HEK293T (cell line): ENCODE measurements around the gene PTGDR.

ENCODE experiments used
- CTCF ChIA-PET: fragments of 350-600 bp; formaldehyde crosslinking; extraction: SDS; loops from one replicate; lab custom pipeline; 2021; ENCODE audit warnings: antibody characterized with exemption, inconsistent platforms; lab: Yijun Ruan, JAX
- POLR2A ChIA-PET: fragments of 350-600 bp; formaldehyde crosslinking; extraction: SDS; loops from one replicate; lab custom pipeline; 2020; ENCODE audit warnings: antibody characterized with exemption, inconsistent platforms; lab: Yijun Ruan, JAX
- DNase-seq: peaks from one replicate; pipeline ENCODE4 v3.0.0; 2012; ENCODE audit warnings: mixed read lengths; ENCODE audit errors: extremely low spot score
- ARNT ChIP-seq: fragments of 450-650 bp; IDR thresholded peaks from 2 replicates; pipeline ENCODE4 v1.6.1; 2017; ENCODE audit warnings: mild to moderate bottlenecking
- BHLHE40 ChIP-seq: fragments of 450-650 bp; IDR thresholded peaks from 2 replicates; pipeline ENCODE4 v1.6.1; 2016; ENCODE audit warnings: mild to moderate bottlenecking, moderate library complexity, borderline replicate concordance
- CTBP1 ChIP-seq: fragments of 450-650 bp; IDR thresholded peaks from 2 replicates; pipeline ENCODE4 v1.6.1; 2016; ENCODE audit warnings: borderline replicate concordance
- ELF4 ChIP-seq: fragments of 450-650 bp; IDR thresholded peaks from 2 replicates; pipeline ENCODE4 v1.6.1; 2017; ENCODE audit warnings: antibody characterized with exemption
- FOXA1 ChIP-seq: fragments of 450-650 bp; IDR thresholded peaks from 2 replicates; pipeline ENCODE4 v1.6.1; 2016; ENCODE audit warnings: mild to moderate bottlenecking
- FOXK2 ChIP-seq: fragments of 450-650 bp; IDR thresholded peaks from 2 replicates; pipeline ENCODE4 v1.6.1; 2016; ENCODE audit warnings: mild to moderate bottlenecking
- FOXM1 ChIP-seq: fragments of 450-650 bp; IDR thresholded peaks from 2 replicates; pipeline ENCODE4 v1.6.1; 2017; ENCODE audit warnings: mild to moderate bottlenecking, borderline replicate concordance
- HDGF ChIP-seq: fragments of 450-650 bp; IDR thresholded peaks from 2 replicates; pipeline ENCODE4 v1.6.1; 2017; ENCODE audit warnings: antibody characterized with exemption, borderline replicate concordance
- L3MBTL2 ChIP-seq: fragments of 450-650 bp; conservative IDR thresholded peaks from 2 replicates; pipeline ENCODE4 v1.6.1; 2016; ENCODE audit warnings: mild to moderate bottlenecking
- LEF1 ChIP-seq: fragments of 450-650 bp; IDR thresholded peaks from 2 replicates; pipeline ENCODE4 v1.6.1; 2017; ENCODE audit warnings: mild to moderate bottlenecking, borderline replicate concordance
- NFRKB ChIP-seq: fragments of 450-650 bp; IDR thresholded peaks from 2 replicates; pipeline ENCODE4 v1.6.1; 2016; ENCODE audit warnings: mild to moderate bottlenecking, moderate library complexity
- SP1 ChIP-seq: fragments of 450-650 bp; IDR thresholded peaks from 2 replicates; pipeline ENCODE4 v1.6.1; 2017
- SUZ12 ChIP-seq: fragments of 450-650 bp; IDR thresholded peaks from 2 replicates; pipeline ENCODE4 v1.6.1; 2016; ENCODE audit warnings: mild to moderate bottlenecking
- TARDBP ChIP-seq: fragments of 450-650 bp; IDR thresholded peaks from 2 replicates; pipeline ENCODE4 v1.6.1; 2016
- ZNF384 ChIP-seq: fragments of 450-650 bp; IDR thresholded peaks from 2 replicates; pipeline ENCODE4 v1.6.1; 2016
- TF ChIP-seq, protein P1 (sequence below): fragments of 450-650 bp; IDR thresholded peaks from 2 replicates; pipeline ENCODE4 v1.6.1; 2016

PTGDR gene

GRCh38 chr14:52304248-52304904 is 36.9 kb downstream of the PTGDR start:
- ChIA-PET POLR2A (no interaction called here), CTCF (no interaction called here)
- DNase-seq: no peak
- no peak for TF ChIP-seq L3MBTL2
- no peak for TF ChIP-seq TARDBP
- no peak for TF ChIP-seq FOXK2

DNA sequence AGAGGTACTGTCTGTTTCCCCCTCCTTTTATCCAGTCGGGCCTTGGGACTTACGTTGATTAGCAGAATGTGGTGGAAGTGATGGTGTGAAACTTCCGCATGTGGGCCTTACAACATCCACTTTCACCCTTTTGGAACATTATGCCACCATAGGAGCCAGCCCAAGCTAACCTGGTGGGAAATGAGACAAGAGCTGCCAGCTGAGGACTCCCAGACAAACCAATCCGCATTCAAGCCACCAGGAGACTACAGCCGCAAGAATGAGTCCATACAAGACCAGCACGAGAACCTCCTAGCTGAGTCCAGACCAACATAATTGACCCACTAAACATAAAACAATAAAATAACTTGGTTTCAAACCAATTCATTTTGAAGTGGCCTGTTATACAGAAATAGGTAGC is 37.5 kb downstream of the PTGDR start:
- ChIA-PET POLR2A (no interaction called here), CTCF (no interaction called here)
- TF ChIP-seq ELF4: no peak
- TF ChIP-seq SP1: no peak
- TF ChIP-seq FOXK2: no peak
- TF ChIP-seq TARDBP: no peak
- no peak for TF ChIP-seq ARNT
- no peak for TF ChIP-seq SUZ12
- TF ChIP-seq NFRKB: no peak
- no peak for TF ChIP-seq CTBP1
- DNase-seq: no peak

GRCh38 chr14:52307376-52307775 is 39.9 kb downstream of the PTGDR start:
- DNase-seq: no peak
- TF ChIP-seq SUZ12 (no peak), FOXA1 (no peak), ZNF384 (no peak), L3MBTL2 (no peak), LEF1 (no peak)
- ChIA-PET POLR2A (no interaction called here), CTCF (no interaction called here)

DNA sequence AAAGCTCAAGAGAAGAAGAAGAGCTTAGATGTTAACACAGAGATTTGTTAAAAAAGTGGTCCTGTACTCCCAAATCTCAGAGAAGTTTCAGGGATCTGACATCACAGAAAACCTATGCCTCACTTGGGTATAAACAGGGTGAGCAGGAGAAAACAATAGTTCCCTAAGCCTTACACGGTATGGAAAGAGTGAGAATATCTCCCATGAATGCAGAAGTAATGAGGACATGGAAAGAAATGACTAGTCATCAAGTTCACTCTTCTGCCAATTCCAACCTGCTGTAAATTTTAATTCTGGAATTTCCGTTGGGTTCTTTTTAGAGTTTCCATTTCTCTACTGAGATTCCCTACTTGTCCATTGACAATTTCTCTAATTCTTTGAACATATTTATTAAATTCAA is 40.4 kb downstream of the PTGDR start:
- POLR2A ChIA-PET: no interaction called here
- no peak for DNase-seq
- TF ChIP-seq ELF4 (no peak), FOXA1 (no peak), L3MBTL2 (no peak), SUZ12 (no peak), FOXM1 (no peak), LEF1 (no peak), BHLHE40 (no peak), HDGF (no peak), CTBP1 (no peak), FOXK2 (no peak), ZNF384 (no peak), NFRKB (no peak)
- CTCF ChIA-PET: no interaction called here

GRCh38 chr14:52310541-52310940 is 43.0 kb downstream of the PTGDR start:
- CTCF ChIA-PET: interaction anchor here (0.6 to 1.3 kb wide), 3 partner anchors 11 to 89 kb away, joined by 3 to 4 read pairs (median 3); no protein-coding TSS in a partner anchor
- TF ChIP-seq CTBP1: no peak
- TF ChIP-seq FOXA1: no peak
- TF ChIP-seq TARDBP: no peak
- no peak for TF ChIP-seq NFRKB
- TF ChIP-seq ZNF384: no peak
- TF ChIP-seq, protein P1, sequence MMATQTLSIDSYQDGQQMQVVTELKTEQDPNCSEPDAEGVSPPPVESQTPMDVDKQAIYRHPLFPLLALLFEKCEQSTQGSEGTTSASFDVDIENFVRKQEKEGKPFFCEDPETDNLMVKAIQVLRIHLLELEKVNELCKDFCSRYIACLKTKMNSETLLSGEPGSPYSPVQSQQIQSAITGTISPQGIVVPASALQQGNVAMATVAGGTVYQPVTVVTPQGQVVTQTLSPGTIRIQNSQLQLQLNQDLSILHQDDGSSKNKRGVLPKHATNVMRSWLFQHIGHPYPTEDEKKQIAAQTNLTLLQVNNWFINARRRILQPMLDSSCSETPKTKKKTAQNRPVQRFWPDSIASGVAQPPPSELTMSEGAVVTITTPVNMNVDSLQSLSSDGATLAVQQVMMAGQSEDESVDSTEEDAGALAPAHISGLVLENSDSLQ: no peak
- no peak for TF ChIP-seq ARNT
- TF ChIP-seq LEF1: no peak
- no peak for TF ChIP-seq ELF4
- no peak for TF ChIP-seq FOXM1
- no peak for TF ChIP-seq BHLHE40
- TF ChIP-seq SUZ12: no peak
- TF ChIP-seq L3MBTL2: no peak
- no peak for TF ChIP-seq HDGF
- no peak for DNase-seq
- POLR2A ChIA-PET: no interaction called here

GRCh38 chr14:52312931-52313355 is 45.4 kb downstream of the PTGDR start:
- DNase-seq: no peak
- TF ChIP-seq NFRKB: no peak
- TF ChIP-seq ZNF384: no peak
- TF ChIP-seq FOXM1: no peak
- TF ChIP-seq BHLHE40: no peak
- TF ChIP-seq ELF4: no peak
- TF ChIP-seq TARDBP: no peak
- TF ChIP-seq SUZ12: no peak
- no peak for TF ChIP-seq L3MBTL2
- no peak for TF ChIP-seq FOXK2
- TF ChIP-seq ARNT: no peak
- TF ChIP-seq FOXA1: no peak
- TF ChIP-seq LEF1: no peak
- CTCF ChIA-PET: no interaction called here
- POLR2A ChIA-PET: no interaction called here

- POLR2A ChIA-PET: no interaction called here
- TF ChIP-seq NFRKB (no peak), FOXM1 (no peak), FOXA1 (no peak), L3MBTL2 (no peak), ARNT (no peak), SP1 (no peak), BHLHE40 (no peak), ZNF384 (no peak), ELF4 (no peak), TARDBP (no peak), FOXK2 (no peak), SUZ12 (no peak), CTBP1 (no peak), LEF1 (no peak), HDGF (no peak)
- TF ChIP-seq, protein P1: no peak
- CTCF ChIA-PET: no interaction called here
- no peak for DNase-seq
These were observed 46.0 kb downstream of the PTGDR start for GRCh38 chr14:52313462-52313861.
